SJCRH30 (cell line): ENCODE results near the gene NDUFB10. TPM values are rescaled to one million over a fixed set of nuclear protein-coding genes. Genes with fewer than 3 reads are reported as not detected.

Experiments used
- DNase-seq, 2 experiments: peaks; one replicate each; pipeline ENCODE4 v3.0.0-alpha.2; 2015 to 2020
- H3K27ac ChIP-seq: fragments of 250-450 bp; sonication (Bioruptor Pico); 2 replicates; pipeline ENCODE4 v1.5.1; 2020; ENCODE audit warnings: mild to moderate bottlenecking, moderate library complexity
- H3K27me3 ChIP-seq: fragments of 250-450 bp; sonication (Bioruptor Pico); 2 replicates; pipeline ENCODE4 v1.5.1; 2020; ENCODE audit warnings: mild to moderate bottlenecking, moderate library complexity
- H3K36me3 ChIP-seq: fragments of 250-450 bp; sonication (Bioruptor Pico); 2 replicates; pipeline ENCODE4 v1.5.1; 2020; ENCODE audit warnings: mild to moderate bottlenecking, moderate library complexity
- H3K4me1 ChIP-seq: fragments of 250-450 bp; sonication (Bioruptor Pico); 2 replicates; pipeline ENCODE4 v1.5.1; 2020; ENCODE audit warnings: mild to moderate bottlenecking, moderate library complexity
- H3K4me3 ChIP-seq: fragments of 250-450 bp; sonication (Bioruptor Pico); 2 replicates; pipeline ENCODE4 v1.5.1; 2020; ENCODE audit warnings: mild to moderate bottlenecking, moderate library complexity
- H3K9me3 ChIP-seq: fragments of 250-450 bp; sonication (Bioruptor Pico); replicated peaks from 2 replicates; pipeline ENCODE4 v1.5.1; 2020; ENCODE audit warnings: mild to moderate bottlenecking, moderate library complexity
- total RNA-seq: library from RNA; depleted of rRNA; stranded (reverse); fragments of >200 nt; shearing (Covaris generic); gene quantifications from 2 replicates; pipeline ENCODE4 v1.2.3, GENCODE V29; 2014

The NDUFB10 gene
- total RNA-seq, 1 experiment from 2014 or later: 157 TPM

DNA sequence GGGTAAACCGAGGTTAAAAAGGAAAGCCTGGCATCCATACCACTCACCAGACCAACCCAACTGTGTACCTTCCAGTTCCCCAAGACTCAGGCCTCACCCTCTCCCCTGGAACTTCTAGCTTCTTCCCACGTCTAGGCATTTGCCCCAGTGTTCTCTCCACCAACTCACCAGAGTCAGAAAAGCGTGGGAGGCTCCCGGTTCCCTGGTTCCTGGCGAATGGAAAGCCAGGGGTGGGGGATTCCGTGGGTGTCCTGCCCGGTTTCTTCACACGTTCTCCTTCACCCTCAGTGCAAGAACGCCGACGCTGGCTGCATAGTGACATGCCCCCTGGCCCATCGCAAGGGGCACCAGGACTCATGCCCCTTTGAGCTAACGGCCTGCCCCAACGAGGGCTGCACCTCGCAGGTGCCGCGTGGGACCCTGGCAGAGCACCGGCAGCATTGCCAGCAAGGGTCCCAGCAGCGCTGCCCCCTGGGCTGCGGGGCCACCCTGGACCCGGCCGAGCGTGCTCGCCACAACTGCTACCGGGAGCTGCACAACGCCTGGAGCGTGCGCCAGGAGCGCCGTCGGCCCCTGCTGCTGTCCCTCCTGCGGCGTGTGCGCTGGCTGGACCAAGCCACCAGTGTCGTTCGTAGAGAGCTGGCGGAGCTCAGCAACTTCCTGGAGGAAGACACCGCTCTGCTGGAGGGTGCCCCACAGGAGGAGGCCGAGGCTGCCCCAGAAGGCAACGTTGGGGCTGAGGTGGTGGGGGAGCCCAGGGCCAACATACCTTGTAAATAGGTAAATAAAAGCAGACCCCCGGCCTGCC, 9.0 kb downstream of the NDUFB10 start:
- Histone ChIP-seq H3K27me3 (no peaks in the 10 kb centered on the region), H3K36me3 (peaks cover 12% of the 10 kb centered on the region), H3K4me3 (no peak overlapping the region), H3K9me3 (no peaks in the 10 kb centered on the region), H3K27ac (no peak overlapping the region), H3K4me1 (0 out of 2 replicates have a peak, but pooled peaks cover under 1% of the 10 kb centered on the region)
- no peak for DNase-seq

DNA sequence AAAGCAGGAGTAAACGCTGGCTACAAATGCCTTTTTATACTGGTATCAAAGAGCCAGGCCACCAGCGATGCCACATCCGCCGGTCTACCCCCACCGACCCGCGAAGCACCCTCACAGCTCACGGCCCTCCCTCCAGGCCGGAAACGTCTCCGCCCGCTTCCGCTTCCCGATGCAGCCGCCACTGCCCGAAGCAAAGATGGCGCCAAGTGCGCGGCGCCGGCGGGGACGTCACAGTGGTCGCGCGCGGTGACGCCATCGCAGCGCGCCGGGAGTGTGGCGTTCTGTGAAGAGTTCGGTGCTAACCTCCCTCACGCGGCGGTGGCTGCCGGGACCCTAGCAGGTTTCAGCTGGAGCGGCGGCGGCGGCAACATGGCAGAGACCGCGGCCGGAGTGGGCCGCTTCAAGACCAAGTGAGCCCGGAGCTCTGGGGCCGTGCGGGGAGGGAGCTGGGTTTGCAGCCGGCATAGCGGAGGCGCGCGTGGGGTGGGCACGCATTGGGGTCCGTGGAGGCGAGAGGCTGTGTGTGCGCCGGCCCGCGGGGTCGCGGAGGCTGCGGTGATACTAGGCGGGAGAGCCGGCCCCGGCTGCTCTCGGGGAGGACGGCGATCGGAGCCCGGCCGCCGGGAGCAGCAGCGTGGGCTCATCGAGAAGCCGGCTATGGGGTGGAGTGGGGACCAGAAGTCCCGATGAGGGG, 12.6 kb downstream of the NDUFB10 start, which contains the start of gene TBL3:
TSS of gene TBL3 (plus strand) at position 258 of the 694 bp plus-strand sequence. CDS start at position 370, 112 bp downstream.
- Histone ChIP-seq H3K4me1 (peaks cover 8% of the 10 kb centered on the region; the same call in 1 of the 2 replicates), H3K27ac (peak within 1 kb of the TSS; percentile 46), H3K27me3 (no peaks in the 10 kb centered on the region), H3K4me3 (peak within 1 kb of the TSS; percentile 89), H3K9me3 (no peaks in the 10 kb centered on the region), H3K36me3 (peaks cover 14% of the 10 kb centered on the region)
- peak; percentile 93 to 95 for DNase-seq

DNA sequence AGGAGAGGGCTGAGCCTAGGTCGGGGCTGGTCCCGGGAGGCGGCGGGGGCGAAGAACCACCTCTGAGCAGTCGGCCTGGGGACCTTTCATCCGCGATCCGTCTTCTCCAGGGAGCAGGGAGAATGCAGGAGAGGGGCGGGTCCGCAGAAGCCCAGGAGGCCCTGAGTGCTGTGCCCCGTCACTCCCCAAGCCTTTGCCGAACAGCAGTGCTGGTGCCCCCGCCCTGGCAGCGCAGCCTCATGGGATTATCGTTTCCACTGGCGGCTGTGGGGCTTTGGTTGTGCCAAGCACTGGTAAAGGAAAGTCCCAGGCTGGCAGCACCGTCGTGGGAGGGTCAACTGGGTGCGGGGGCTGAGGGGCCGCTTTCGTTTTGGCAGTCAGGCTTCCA, 13.1 kb downstream of the NDUFB10 start:
- Histone ChIP-seq H3K36me3 (peaks cover 17% of the 10 kb centered on the region), H3K27ac (peak overlapping the region; percentile 46), H3K4me1 (peaks cover 8% of the 10 kb centered on the region; the same call in 1 of the 2 replicates), H3K27me3 (no peaks in the 10 kb centered on the region), H3K4me3 (peak overlapping the region; percentile 89), H3K9me3 (no peaks in the 10 kb centered on the region)
- no peak for DNase-seq

DNA sequence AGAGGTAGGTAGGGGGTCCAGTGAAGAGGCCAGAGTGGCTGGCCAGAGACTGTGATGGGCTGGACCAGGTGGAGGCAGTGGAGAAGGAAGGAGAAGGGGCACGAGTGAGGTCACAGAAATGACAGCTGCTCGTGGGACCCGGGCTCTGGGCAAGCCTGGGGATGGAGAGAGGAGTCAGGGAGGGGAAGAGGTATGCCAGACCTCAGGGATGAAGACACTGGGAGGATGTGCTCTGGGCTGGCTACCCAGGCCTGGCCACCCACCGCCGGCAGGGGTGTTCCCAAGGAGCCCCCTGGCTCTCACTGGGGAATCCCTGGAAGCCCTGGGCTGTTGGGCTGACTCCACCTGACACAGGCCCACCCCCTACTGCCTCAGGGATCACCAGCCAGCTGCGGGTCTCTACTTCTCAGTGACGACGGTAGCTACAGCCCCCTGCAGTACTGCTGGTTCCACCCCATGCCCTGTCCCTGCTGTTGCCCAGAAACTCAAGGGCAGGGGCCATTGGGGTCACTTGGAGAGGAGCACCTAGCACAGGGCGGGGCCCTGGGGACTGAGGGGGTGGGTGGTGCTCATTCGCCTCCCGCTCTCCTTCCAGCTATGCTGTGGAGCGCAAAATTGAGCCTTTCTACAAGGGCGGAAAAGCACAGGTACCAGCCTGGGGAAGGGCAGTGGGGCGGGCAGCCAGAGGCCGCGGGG, 14.3 kb downstream of the NDUFB10 start:
- peak; percentile 72 to 73 for DNase-seq
- H3K4me1 ChIP-seq: peaks cover 8% of the 10 kb centered on the region; the same call in 1 of the 2 replicates
- H3K36me3 ChIP-seq: peaks cover 29% of the 10 kb centered on the region
- no peaks in the 10 kb centered on the region for H3K9me3 ChIP-seq
- H3K27me3 ChIP-seq: no peaks in the 10 kb centered on the region
- H3K27ac ChIP-seq: peak overlapping the region; percentile 46
- H3K4me3 ChIP-seq: peak overlapping the region; percentile 89

DNA sequence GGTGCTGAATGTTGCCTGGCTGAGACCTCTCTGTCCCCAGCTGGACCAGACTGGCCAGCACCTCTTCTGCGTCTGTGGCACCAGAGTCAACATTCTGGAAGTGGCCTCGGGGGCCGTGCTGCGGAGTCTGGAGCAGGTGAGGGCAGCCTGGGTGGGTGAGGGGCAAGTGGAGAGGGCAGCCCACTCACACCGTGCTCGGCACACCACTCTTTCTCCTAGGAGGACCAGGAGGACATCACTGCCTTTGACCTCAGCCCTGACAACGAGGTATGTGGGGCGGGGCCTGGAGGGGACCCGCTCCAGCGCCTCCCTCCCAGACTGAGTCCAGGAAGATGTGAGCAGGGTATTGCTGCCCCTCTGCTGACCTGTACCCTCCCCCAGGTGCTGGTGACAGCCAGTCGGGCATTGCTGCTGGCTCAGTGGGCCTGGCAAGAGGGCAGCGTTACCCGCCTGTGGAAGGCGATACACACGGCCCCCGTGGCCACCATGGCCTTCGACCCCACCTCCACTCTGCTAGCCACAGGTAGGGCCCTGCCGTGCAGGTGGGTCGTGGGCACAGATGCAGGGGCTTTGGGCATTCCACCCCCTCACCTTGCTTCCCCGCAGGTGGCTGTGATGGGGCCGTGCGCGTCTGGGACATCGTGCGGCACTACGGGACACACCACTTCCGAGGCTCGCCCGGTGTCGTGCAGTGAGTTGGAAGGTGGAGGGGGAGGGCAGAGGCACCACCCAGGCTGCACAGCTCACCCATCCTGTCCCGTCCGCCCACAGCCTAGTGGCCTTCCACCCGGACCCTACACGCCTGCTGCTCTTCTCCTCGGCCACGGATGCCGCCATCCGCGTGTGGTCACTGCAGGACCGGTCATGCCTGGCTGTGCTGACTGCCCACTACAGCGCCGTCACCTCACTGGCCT, 15.1 kb downstream of the NDUFB10 start:
- DNase-seq: no peak
- H3K27ac ChIP-seq: no peak overlapping the region
- no peak overlapping the region for H3K4me3 ChIP-seq
- no peaks in the 10 kb centered on the region for H3K9me3 ChIP-seq
- H3K27me3 ChIP-seq: no peaks in the 10 kb centered on the region
- peaks cover 32% of the 10 kb centered on the region for H3K36me3 ChIP-seq
- peaks cover 8% of the 10 kb centered on the region; the same call in 1 of the 2 replicates for H3K4me1 ChIP-seq

DNA sequence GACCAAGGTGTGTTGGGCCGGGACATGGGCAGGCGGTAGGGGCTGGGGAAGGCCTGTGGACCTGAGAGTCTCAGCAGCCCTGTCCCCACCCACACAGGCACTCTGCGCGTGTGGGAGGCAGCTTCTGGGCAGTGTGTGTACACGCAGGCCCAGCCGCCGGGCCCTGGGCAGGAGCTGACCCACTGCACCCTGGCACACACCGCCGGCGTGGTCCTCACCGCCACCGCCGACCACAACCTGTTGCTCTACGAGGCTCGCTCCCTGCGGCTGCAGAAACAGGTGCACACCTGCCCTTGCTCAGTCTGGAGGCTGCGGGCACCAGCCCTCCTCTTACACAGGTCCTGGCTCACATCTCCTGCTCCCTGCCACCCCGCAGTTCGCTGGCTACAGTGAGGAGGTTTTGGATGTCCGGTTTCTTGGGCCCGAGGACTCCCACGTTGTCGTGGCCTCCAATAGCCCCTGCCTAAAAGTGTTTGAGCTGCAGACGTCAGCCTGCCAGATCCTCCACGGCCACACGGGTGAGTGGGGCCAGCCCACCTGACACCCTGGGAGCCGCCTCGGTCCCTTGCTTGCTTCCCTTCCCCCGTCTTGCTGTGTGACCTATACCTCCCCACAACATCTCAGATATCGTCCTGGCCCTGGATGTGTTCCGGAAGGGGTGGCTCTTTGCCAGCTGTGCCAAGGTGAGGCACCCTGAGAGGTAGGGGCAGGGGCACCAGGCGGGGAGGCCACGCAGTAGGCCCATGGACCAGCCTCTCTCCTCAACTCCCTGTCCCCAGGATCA, 16.3 kb downstream of the NDUFB10 start:
- no peak overlapping the region for H3K27ac ChIP-seq
- H3K9me3 ChIP-seq: no peaks in the 10 kb centered on the region
- no peak for DNase-seq
- peaks cover 37% of the 10 kb centered on the region for H3K36me3 ChIP-seq
- no peak overlapping the region for H3K4me3 ChIP-seq
- peaks cover 11% of the 10 kb centered on the region; the same call in 1 of the 2 replicates for H3K4me1 ChIP-seq
- no peaks in the 10 kb centered on the region for H3K27me3 ChIP-seq

DNA sequence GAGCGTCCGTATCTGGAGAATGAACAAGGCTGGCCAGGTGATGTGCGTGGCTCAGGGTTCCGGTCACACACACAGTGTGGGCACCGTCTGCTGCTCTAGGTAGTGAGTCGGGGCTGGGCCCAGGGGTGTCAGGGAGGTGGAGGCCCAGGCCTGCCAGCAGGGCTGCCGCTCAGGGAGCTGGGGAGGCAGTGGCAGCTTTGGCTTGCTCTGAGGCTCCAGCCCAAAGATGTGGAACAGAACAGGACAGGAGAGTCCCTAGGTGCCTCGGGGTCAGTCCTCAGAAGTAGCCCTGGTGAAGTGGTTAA, 16.8 kb downstream of the NDUFB10 start:
- no peak overlapping the region for H3K4me3 ChIP-seq
- no peaks in the 10 kb centered on the region for H3K27me3 ChIP-seq
- H3K36me3 ChIP-seq: peaks cover 37% of the 10 kb centered on the region
- H3K4me1 ChIP-seq: peaks cover 17% of the 10 kb centered on the region
- H3K9me3 ChIP-seq: no peaks in the 10 kb centered on the region
- no peak for DNase-seq
- no peak overlapping the region for H3K27ac ChIP-seq

DNA sequence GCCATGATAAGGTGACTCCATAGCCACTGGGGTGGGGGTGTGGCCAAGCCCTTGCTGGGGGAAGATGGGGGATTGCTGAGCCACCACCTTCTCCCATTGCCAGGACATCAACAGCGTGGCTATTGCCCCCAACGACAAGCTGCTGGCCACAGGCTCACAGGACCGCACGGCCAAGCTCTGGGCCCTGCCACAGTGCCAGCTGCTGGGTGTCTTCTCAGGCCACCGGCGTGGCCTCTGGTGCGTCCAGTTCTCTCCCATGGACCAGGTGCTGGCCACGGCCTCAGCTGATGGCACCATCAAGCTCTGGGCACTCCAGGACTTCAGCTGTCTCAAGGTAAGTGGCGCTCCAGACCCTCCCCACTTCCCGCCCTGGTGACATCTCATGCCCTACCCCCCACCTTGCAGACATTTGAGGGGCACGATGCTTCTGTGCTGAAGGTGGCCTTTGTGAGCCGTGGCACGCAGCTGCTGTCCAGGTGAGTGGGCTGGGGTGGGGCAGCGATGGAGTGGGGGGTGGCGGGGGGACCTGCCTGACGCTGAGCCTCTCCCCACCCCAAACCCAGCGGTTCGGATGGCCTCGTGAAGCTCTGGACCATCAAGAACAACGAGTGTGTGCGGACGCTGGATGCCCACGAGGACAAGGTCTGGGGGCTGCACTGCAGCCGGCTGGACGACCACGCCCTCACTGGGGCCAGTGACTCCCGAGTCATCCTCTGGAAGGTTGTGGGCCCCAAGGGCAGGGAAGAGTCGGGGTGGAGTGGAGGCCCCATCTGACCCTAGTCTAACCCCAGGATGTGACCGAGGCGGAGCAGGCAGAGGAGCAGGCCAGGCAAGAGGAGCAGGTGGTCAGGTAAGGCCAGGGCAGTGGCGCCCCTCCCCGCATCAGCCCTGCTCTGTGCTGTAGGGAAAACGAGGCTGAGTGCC, 17.9 kb downstream of the NDUFB10 start:
- Histone ChIP-seq H3K4me1 (peaks cover 26% of the 10 kb centered on the region), H3K36me3 (peaks cover 37% of the 10 kb centered on the region)

DNA sequence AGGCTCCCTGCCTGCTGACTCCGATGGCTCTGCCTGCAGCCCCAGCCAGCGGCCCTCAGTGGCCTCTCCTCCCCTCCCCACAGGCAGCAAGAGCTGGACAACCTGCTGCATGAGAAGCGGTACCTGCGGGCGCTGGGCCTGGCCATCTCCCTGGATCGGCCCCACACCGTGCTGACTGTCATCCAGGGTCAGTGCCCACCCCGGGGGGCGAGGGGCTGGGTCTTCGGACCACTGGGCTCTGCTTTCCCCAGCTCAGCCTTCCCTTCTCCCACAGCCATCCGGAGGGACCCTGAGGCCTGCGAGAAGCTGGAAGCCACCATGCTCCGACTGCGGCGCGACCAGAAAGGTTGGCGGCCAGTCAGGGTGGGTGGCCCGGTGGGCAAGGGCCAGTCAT, 18.5 kb downstream of the NDUFB10 start:
- H3K9me3 ChIP-seq: no peaks in the 10 kb centered on the region
- no peak overlapping the region for H3K4me3 ChIP-seq
- H3K27ac ChIP-seq: no peak overlapping the region
- H3K36me3 ChIP-seq: peaks cover 37% of the 10 kb centered on the region
- DNase-seq: no peak
- peaks cover 32% of the 10 kb centered on the region for H3K4me1 ChIP-seq
- no peaks in the 10 kb centered on the region for H3K27me3 ChIP-seq

More for the DNA sequence above, 17.9 kb downstream of the NDUFB10 start:
- Histone ChIP-seq H3K4me3 (no peak overlapping the region), H3K27ac (no peak overlapping the region), H3K9me3 (no peaks in the 10 kb centered on the region), H3K27me3 (no peaks in the 10 kb centered on the region)
- DNase-seq: no peak

DNA sequence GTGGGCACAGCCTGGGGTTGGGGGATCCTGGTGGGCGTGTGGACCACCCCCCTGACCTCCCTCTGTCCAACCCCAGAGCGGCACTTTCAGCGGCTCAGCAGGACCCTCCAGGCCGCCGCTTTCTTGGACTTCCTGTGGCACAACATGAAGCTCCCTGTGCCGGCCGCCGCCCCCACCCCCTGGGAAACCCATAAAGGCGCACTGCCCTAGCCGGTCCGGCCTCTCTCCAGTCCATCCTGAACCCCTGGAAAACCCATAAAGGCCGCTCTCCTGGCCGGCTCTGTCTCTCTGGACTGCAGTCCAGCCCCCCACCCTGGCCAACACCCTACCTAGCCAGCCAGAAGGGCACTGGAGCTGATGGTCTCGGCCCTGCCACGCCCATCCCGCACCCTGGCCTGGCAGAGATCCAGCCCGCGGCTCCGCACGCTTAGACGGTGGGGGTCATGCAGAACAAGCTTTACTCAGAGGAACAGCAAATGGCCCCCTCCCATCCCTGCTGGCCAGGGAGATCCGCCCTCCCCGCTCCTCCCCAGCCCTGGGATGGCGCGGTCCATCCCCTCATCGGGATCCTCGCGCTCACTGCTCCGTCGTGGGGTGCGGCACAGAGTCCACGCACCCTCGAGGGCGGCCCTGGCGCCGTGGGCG, 19.3 kb downstream of the NDUFB10 start:
- no peak for DNase-seq
- Histone ChIP-seq H3K9me3 (no peaks in the 10 kb centered on the region), H3K4me1 (peaks cover 34% of the 10 kb centered on the region), H3K4me3 (no peak overlapping the region), H3K36me3 (peaks cover 37% of the 10 kb centered on the region), H3K27ac (no peak overlapping the region), H3K27me3 (no peaks in the 10 kb centered on the region)

DNA sequence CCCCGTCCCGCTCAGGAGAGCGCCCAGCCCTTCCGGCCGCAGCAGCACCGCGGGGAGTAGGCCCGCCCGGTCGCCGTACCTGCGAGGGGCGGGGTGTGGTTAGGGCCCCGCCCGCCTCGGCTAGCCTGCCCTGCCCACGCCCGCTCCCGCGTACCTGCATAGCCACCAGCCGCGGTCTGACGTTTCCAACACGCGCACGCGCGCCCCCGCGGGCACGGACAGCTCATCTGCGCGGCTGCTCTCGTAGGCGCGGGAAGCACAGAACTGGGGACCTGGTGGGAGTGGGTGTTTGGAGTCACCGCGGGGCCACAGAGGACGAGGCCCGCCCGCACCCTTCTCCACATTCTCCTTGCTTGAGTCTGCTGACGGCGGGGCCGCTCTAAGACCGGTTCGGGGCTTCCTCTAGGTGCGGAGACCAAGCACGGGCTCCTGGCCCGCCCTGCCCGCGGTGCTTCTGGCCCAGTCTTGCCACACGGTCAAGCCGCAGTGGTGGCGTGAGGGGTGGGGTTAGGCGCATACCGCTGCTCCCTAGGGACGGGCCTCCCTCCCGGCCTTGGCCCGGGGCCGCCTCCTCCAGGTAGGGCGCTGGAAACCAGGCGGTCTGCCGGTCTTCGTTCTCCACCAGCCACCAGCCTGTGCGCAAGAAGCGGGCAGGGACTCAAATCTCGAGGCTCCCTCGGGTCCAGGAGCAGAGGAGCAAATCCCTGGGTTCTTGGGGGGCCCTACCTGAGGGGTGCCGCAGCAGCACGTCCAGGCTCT, 20.1 kb downstream of the NDUFB10 start:
- no peak for DNase-seq
- H3K27ac ChIP-seq: no peak overlapping the region
- H3K9me3 ChIP-seq: no peaks in the 10 kb centered on the region
- H3K4me1 ChIP-seq: peaks cover 30% of the 10 kb centered on the region
- H3K27me3 ChIP-seq: no peaks in the 10 kb centered on the region
- H3K36me3 ChIP-seq: peaks cover 37% of the 10 kb centered on the region
- no peak overlapping the region for H3K4me3 ChIP-seq
